GM12873 (cell line): ENCODE data around the gene R3HDM4.

Source experiments
- CTCF ChIP-seq: IDR thresholded peaks from 2 replicates; pipeline ENCODE4 v1.5.1; 2012; ENCODE audit warnings: low read depth, mild to moderate bottlenecking, moderate library complexity, low read length, control low read depth; ENCODE audit not compliant: insufficient read depth; ENCODE audit errors: missing control alignments

The R3HDM4 gene

GRCh38 chr19:918481-919198, 5.6 kb upstream of the R3HDM4 start:
- no peak for TF ChIP-seq CTCF

- no peak for TF ChIP-seq CTCF
Measured at GRCh38 chr19:918152-918437, 5.1 kb upstream of the R3HDM4 start.

GRCh38 chr19:917323-918151, 4.5 kb upstream of the R3HDM4 start, which contains the start of gene KISS1R:
Gene KISS1R, plus strand, starts transcription at chr19:917333. Its CDS starts 170 bp downstream, at chr19:917503.
- TF ChIP-seq CTCF, result peak; percentile 76

- no peak for TF ChIP-seq CTCF
Measured at GRCh38 chr19:916645-917322, 3.8 kb upstream of the R3HDM4 start.

GRCh38 chr19:912181-913079, 589 bp downstream of the R3HDM4 start:
- no peak for TF ChIP-seq CTCF

GRCh38 chr19:911197-912033, 1.6 kb downstream of the R3HDM4 start:
- TF ChIP-seq CTCF, result no peak
